ENCODE data around the gene GIGYF2.
"Not testable (repeated sequence)": the region's sequence is repeated elsewhere in the genome, so short reads cannot be mapped to it uniquely, and the experiment has no call there.

The GIGYF2 gene

GRCh38 chr2:232689152-232689910, 7.8 kb upstream of the GIGYF2 start:
- no peak for DNase-seq (ENCODE audit: low spot score)

- DNase-seq (ENCODE audit: low spot score): not testable (repeated sequence)
Measured at GRCh38 chr2:232691117-232691516, 6.0 kb upstream of the GIGYF2 start.

- no peak for DNase-seq (ENCODE audit: low spot score)
Measured at GRCh38 chr2:232693344-232693743, 3.8 kb upstream of the GIGYF2 start.

GRCh38 chr2:232696609-232697058, 497 bp upstream of the GIGYF2 start:
- DNase-seq (ENCODE audit: low spot score): no peak

GRCh38 chr2:232697807-232698110, 628 bp downstream of the GIGYF2 start:
- no peak for DNase-seq (ENCODE audit: low spot score)

- peak; percentile 20 for DNase-seq (ENCODE audit: low spot score)
Measured at GRCh38 chr2:232698556-232699091, 1.5 kb downstream of the GIGYF2 start.

- no peak for DNase-seq (ENCODE audit: low spot score)
Measured at GRCh38 chr2:232699110-232699509, 2.0 kb downstream of the GIGYF2 start.

GRCh38 chr2:232700154-232700553, 3.0 kb downstream of the GIGYF2 start:
- no peak for DNase-seq (ENCODE audit: low spot score)

- DNase-seq (ENCODE audit: low spot score): no peak
Measured at GRCh38 chr2:232707076-232707475, 9.9 kb downstream of the GIGYF2 start.

- no peak for DNase-seq (ENCODE audit: low spot score)
Measured at GRCh38 chr2:232713505-232713904, 16.4 kb downstream of the GIGYF2 start.

- DNase-seq (ENCODE audit: low spot score): no peak
Measured at GRCh38 chr2:232714969-232715368, 17.8 kb downstream of the GIGYF2 start.

GRCh38 chr2:232720056-232720455, 22.9 kb downstream of the GIGYF2 start:
- not testable (repeated sequence) for DNase-seq (ENCODE audit: low spot score)

- no peak for DNase-seq (ENCODE audit: low spot score)
Measured at GRCh38 chr2:232721261-232721660, 24.1 kb downstream of the GIGYF2 start.

GRCh38 chr2:232721882-232722281, 24.8 kb downstream of the GIGYF2 start:
- DNase-seq (ENCODE audit: low spot score): no peak

GRCh38 chr2:232723027-232723426, 25.9 kb downstream of the GIGYF2 start:
- DNase-seq (ENCODE audit: low spot score): no peak

GRCh38 chr2:232728785-232729184, 31.7 kb downstream of the GIGYF2 start:
- no peak for DNase-seq (ENCODE audit: low spot score)

- no peak for DNase-seq (ENCODE audit: low spot score)
Measured at GRCh38 chr2:232731470-232731869, 34.3 kb downstream of the GIGYF2 start.

GRCh38 chr2:232741294-232741693, 44.2 kb downstream of the GIGYF2 start:
- no peak for DNase-seq (ENCODE audit: low spot score)

- DNase-seq (ENCODE audit: low spot score): no peak
Measured at GRCh38 chr2:232741972-232742371, 44.8 kb downstream of the GIGYF2 start.

- DNase-seq (ENCODE audit: low spot score): no peak
Measured at GRCh38 chr2:232744963-232745362, 47.8 kb downstream of the GIGYF2 start.

GRCh38 chr2:232748038-232748437, 50.9 kb downstream of the GIGYF2 start:
- no peak for DNase-seq (ENCODE audit: low spot score)

- DNase-seq (ENCODE audit: low spot score): no peak
Measured at GRCh38 chr2:232749331-232749730, 52.2 kb downstream of the GIGYF2 start.

GRCh38 chr2:232750135-232750671, 53.1 kb downstream of the GIGYF2 start:
- no peak for DNase-seq (ENCODE audit: low spot score)

- DNase-seq (ENCODE audit: low spot score): no peak
Measured at GRCh38 chr2:232757905-232758304, 60.8 kb downstream of the GIGYF2 start.

All from NAMALWA (cell line).